ENCODE data around the gene COX5B.

GRCh38 chr2:97697252-97698235 lies 51.7 kb downstream of the COX5B start:
- TF ChIP-seq CTCF (IDR thresholded peaks at IDR 0.05) (peak; percentile 92), JUN (CRISPR knock-in tag; IDR thresholded peaks at IDR 0.05) (no peak), ETV6 (CRISPR knock-in tag; IDR thresholded peaks at IDR 0.05) (no peak), IRF2 (CRISPR knock-in tag; IDR thresholded peaks at IDR 0.05; ENCODE audit: borderline replicate concordance, low read depth) (no peak)
- TF ChIP-seq, protein P1, sequence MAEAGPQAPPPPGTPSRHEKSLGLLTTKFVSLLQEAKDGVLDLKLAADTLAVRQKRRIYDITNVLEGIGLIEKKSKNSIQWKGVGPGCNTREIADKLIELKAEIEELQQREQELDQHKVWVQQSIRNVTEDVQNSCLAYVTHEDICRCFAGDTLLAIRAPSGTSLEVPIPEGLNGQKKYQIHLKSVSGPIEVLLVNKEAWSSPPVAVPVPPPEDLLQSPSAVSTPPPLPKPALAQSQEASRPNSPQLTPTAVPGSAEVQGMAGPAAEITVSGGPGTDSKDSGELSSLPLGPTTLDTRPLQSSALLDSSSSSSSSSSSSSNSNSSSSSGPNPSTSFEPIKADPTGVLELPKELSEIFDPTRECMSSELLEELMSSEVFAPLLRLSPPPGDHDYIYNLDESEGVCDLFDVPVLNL (CRISPR knock-in tag; IDR thresholded peaks at IDR 0.05; ENCODE audit: borderline replicate concordance, low read depth) = no peak
- TF ChIP-seq, protein P2, sequence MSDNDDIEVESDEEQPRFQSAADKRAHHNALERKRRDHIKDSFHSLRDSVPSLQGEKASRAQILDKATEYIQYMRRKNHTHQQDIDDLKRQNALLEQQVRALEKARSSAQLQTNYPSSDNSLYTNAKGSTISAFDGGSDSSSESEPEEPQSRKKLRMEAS (CRISPR knock-in tag; IDR thresholded peaks at IDR 0.05) = no peak

Data from WTC11 (cell line).